NCI-H2171 treated with DMSO at 0.1 percent for 48 hours (cell line): ENCODE data around the gene SH3GL1.

Experiments used
- DNase-seq: peaks from one replicate; lab custom pipeline; 2025; lab: John Stamatoyannopoulos, UW

The SH3GL1 gene, protein sequence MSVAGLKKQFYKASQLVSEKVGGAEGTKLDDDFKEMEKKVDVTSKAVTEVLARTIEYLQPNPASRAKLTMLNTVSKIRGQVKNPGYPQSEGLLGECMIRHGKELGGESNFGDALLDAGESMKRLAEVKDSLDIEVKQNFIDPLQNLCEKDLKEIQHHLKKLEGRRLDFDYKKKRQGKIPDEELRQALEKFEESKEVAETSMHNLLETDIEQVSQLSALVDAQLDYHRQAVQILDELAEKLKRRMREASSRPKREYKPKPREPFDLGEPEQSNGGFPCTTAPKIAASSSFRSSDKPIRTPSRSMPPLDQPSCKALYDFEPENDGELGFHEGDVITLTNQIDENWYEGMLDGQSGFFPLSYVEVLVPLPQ

GRCh38 chr19:4400135-4400936 is at the start of gene SH3GL1:
TSS of gene SH3GL1 (minus strand) at chr19:4400547. CDS start at chr19:4400368, 179 bp downstream.
- DNase-seq, result peak; percentile 95

- DNase-seq, result peak; percentile 99
Observed at GRCh38 chr19:4449639-4450028, 49.3 kb upstream of the SH3GL1 start.

GRCh38 chr19:4449022-4449638 is 48.8 kb upstream of the SH3GL1 start:
- DNase-seq, result peak; percentile 99

- no peak for DNase-seq
Observed at GRCh38 chr19:4448147-4448985, 48.0 kb upstream of the SH3GL1 start.

- no peak for DNase-seq
Observed at GRCh38 chr19:4447327-4448146, 47.2 kb upstream of the SH3GL1 start.

- no peak for DNase-seq
Observed at GRCh38 chr19:4446704-4447200, 46.4 kb upstream of the SH3GL1 start.

GRCh38 chr19:4445963-4446703 is 45.8 kb upstream of the SH3GL1 start:
- no peak for DNase-seq

DNA sequence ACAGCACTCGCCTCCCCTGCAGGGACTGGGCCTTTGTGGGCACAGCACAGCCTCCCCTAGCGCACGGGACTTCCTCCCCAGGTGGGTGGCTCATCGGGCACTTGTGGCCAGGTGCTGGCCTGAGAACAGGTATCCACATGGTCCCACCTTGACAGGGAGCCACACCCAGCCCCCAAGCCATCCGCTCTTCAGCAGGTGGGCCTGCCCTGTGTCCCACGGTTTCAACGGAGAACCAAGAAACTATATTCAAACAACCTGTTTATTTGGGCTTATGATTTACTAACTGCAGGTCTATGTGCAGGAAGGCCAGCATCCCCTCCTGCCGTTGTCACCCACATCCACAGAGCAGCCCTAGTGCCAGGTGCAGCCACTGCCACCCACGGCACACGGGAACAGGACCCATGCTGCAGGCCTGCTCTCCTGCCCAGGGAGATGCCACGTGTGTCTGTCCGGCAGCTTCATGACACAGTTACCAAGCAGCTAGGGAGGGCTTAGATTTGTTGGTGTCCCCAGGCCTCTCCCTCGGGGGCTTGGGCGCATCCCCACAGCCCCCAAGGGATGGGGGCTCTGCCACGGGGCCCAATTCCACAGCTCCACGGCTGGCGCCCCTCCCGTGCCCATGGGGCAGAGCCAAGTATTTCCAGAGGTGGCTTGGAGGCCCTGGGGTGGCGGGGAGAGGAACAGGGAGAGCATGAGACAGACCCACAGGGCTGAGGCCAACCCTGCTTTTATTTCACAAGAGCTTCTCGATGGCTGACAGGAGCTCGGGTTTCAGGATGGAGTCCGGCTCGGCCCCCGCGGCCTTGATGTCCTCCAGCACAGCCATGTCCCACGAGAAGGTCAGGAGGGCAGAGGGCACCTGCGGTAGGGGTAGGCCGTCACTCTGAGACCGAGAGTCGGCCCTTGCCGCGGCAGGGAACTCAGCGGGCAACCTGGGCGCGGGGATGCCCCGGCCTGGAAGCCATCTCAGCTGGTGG is 44.7 kb upstream of the SH3GL1 start:
- DNase-seq, result no peak

DNA sequence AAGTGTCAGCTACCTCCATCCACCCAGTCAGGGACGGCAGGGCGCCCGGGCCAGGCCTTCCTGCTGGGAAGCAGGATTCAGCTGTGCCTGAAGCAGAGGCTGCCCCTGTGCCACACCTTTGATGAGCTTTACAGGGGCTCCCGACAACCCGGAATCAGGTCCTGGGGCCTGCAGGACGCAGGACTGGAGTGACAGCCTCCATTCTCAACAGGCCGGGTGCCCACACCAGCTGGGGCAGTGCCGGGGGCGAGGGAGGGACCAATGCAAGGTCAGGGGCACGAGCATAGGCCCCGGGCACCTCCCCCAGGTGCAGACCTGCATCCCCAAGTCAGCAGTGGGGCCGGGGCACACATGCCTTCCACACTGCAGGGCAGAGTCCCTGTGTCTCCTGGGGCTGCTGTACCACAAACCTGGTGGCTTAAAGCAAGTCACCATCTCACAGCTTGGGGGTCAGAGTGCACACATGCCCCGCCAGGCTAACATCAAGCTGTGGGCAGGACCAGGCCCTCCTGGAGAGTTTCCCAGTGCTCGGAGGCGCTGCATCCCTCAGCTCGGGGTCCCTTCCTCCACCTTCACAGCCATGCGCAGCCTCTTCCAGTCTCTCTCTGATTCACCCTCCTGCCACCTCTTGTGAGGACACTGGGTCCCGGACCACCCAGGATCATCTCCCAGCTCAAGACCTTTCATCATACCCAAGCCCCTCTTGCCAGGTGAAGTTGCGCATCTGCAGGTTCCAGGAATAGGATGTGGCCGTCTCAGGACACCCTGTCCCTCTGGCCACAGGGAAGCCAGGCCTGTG is 43.8 kb upstream of the SH3GL1 start:
- no peak for DNase-seq

GRCh38 chr19:4443188-4443587 is 42.8 kb upstream of the SH3GL1 start:
- DNase-seq, result no peak

DNA sequence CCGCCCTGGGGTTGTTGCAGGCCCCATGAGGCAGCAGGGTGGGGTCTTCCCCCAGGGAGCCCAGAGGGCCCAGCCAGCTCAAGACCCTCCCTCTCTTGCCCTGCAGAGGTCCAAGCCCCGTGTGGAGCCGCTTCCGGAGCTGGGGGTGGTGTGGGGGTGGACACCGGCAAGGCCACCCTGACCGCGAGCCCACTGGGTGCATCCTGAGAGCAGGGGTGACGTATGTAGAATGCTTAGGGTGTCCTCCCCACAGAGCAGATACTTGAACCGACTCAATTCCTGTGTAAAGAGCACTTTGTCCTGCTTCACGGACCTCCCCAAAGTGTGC is 42.4 kb upstream of the SH3GL1 start:
- DNase-seq, result no peak

DNA sequence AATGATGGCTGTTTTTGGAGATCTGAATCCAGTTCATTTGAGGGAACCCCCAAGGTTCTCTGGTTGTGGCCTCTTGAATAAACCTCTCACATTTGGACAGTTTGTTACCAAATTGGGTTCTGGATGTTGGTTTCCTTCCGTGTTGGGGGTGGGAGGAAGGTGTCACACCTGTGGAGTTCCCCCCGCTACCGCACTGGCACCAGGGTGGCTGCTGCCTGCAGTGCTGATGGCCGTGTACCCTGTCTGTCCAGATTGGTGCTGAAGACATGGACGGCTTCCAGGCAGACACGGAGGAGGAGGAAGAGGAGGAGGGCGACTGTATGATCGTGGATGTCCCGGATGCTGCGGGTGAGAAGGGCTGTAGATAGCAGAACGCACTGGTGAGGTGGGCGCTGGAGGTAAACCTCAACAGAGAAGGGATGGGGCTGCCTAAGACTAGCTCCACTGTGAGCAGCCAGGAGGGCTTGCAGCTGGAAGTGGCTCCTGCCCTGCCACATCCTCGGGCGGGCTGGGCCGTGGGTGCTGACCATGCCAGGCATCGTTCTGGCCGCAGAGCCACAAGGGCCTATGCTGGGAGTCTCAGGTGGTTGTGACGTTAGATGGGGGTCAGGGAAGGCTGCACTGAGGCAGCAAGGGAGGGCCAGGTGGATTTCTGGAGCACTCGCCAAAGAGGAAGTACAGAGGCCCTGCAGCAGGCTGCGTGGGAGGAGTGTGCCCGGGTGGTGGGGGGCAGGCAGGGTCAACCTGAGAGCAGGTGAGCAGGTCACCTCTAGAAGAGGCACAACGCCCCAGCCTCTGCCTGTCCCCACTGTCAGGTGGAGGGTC is 41.9 kb upstream of the SH3GL1 start:
- no peak for DNase-seq

DNA sequence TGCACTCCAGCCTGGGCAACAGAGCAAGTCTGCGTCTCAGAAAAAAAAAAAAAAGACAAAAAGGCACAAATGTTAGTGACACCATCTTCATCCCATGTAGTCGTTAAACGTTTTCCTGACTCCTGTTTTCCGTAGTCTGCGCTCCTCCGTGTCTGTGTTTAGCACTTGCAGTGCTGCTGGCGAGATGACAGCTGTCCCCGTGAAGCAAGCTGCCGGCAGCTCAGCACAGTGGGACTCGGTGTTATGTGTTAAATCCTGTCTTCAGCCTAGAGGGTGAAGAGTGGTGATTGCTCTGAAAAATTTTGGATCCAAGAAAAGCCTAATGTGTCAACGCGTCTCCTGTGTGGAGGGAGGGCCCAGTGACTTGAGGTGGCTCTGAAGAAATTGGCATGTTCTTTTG is 38.9 kb upstream of the SH3GL1 start:
- no peak for DNase-seq

DNA sequence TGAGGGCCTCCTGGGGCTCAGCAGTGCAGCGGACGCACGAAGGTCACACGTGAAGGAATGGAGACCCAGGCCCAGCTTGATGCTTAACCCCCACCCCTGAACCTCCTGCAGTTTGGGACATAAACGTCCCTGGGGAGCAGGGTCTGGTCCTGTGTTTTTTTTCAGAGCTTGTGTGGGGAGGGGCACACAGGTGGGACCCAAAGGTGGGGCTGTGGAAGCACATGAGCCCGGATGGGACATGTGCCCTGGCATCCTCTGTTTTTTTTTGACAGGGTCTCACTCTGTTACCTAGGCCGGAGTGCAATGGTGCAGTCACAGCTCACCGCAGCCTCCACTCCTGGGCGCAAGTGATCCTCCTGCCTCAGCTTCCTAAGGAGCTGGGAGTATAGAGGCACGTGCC is 36.8 kb upstream of the SH3GL1 start:
- no peak for DNase-seq

GRCh38 chr19:4436231-4436630 is 35.9 kb upstream of the SH3GL1 start:
- no peak for DNase-seq

- DNase-seq, result no peak
Observed at GRCh38 chr19:4434391-4434790, 34.0 kb upstream of the SH3GL1 start.

GRCh38 chr19:4432918-4433506 is 32.7 kb upstream of the SH3GL1 start:
- DNase-seq, result no peak
